ENCODE data around the gene PCDHA1. TPM values are rescaled to one million over a fixed set of nuclear protein-coding genes. Genes with fewer than 3 reads are reported as not detected.
A peak's percentile ranks its signal among the peaks of the same experiment; 100 is the strongest.
"Not testable (repeated sequence)": the region's sequence is repeated elsewhere in the genome, so short reads cannot be mapped to it uniquely, and the experiment has no call there.

Gene PCDHA1
- total RNA-seq, 4 donors from 2014 or later: not detected

DNA sequence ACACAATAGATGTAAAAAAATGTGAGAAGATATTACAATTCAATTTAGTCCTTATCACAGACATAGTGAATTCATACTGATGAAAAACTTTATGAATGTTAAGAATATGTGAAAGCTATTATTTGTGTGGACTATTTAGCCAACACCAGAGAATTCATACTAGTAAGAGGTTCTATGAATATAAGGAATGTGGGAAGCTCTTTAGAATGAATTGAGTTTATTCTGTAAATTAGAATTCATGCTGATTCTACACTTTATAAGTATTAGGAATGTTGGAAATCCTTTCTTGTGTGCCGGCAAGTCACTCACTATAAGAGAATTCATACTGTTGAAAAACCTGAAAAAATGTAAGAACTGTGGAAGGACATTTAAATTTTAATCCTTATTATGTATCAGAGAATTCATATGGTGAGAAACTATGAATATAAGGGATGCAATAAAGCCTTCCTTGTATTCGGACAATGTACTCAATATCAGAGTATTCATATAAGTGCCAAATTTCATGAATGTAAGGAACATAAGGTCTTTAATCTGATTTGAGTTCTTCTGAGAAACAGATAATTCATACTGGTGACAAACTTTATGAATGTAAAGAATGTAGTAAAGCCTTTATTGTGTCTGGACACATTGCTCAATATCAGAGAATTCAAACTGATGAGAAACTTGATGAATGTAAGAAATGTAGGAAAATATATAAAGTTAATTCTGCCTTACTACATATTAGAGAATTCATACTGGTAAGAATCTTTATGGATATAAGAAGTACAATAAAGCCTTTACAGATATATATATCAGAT is 21.6 kb upstream of the PCDHA1 start:
- in situ Hi-C loops (cut with MboI; ENCODE audit: low sequenced_read_pairs in 4 of 4) (no loop called here), intact Hi-C loops (cut with DNase I; ENCODE audit: low total_unique reads) (no loop called here)
- Histone ChIP-seq H3K27me3 (peaks cover 0 to 5% (median 0%) of the 10 kb centered on the region in 3 donors), H3K4me3 (no peak overlapping the region), H3K36me3 (no peaks in the 10 kb centered on the region), H3K4me1 (no peaks in the 10 kb centered on the region), H3K9me3 (peaks cover 13 to 55% (median 18%) of the 10 kb centered on the region in 3 donors), H3K27ac (no peak overlapping the region)
- TF ChIP-seq, protein P1, sequence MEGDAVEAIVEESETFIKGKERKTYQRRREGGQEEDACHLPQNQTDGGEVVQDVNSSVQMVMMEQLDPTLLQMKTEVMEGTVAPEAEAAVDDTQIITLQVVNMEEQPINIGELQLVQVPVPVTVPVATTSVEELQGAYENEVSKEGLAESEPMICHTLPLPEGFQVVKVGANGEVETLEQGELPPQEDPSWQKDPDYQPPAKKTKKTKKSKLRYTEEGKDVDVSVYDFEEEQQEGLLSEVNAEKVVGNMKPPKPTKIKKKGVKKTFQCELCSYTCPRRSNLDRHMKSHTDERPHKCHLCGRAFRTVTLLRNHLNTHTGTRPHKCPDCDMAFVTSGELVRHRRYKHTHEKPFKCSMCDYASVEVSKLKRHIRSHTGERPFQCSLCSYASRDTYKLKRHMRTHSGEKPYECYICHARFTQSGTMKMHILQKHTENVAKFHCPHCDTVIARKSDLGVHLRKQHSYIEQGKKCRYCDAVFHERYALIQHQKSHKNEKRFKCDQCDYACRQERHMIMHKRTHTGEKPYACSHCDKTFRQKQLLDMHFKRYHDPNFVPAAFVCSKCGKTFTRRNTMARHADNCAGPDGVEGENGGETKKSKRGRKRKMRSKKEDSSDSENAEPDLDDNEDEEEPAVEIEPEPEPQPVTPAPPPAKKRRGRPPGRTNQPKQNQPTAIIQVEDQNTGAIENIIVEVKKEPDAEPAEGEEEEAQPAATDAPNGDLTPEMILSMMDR (IDR thresholded peaks at IDR 0.05 in 4 of 5, conservative IDR thresholded peaks at IDR 0.05 in 1 of 5): no peak
- no peak for TF ChIP-seq POLR2A (IDR thresholded peaks at IDR 0.05)
- DNase-seq: no peak
- no peak for ATAC-seq

DNA sequence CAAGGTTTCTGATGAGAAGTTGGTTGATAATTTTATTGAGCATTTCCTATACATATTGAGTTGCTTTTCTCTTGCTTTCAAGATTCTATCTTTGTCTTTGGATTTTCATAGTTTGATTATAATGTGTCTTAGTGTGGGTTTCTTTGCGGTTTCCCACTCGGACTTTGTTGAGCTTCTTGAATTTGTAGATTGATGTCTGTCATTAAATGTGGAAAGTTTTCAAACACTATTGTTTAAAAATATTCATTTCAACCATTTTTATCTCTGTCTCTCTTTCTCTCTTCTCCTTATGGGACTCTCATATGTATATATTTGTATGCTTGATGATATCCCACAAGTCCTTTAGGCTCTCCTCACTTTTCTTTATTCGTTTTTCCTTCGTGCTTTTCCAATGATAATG is 18.5 kb upstream of the PCDHA1 start:
- in situ Hi-C loops (cut with MboI; ENCODE audit: low sequenced_read_pairs in 4 of 4): no loop called here
- TF ChIP-seq, protein P1 (IDR thresholded peaks at IDR 0.05 in 4 of 5, conservative IDR thresholded peaks at IDR 0.05 in 1 of 5): no peak
- no peak for TF ChIP-seq POLR2A (IDR thresholded peaks at IDR 0.05)
- ATAC-seq: no peak

DNA sequence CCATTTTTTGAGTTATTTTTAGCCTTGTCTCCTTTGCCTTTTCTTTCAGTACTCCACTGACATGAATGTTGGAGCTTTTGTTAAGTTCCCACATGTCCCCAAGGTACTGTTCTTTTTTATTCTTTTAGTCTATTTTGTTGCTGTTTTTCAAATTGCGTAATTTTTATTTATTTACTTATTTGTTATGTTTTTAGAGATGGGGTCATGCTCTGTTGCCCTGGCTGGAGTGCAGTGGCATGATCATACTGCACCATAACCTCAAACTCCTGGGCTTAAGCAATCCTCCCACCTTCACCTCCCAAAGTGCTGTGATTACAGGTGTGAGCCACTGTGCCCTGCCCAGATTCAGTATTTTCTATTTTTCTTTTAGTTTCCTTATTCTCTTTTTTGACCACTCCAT is 5.4 kb upstream of the PCDHA1 start:
- H3K4me1 ChIP-seq: no peaks in the 10 kb centered on the region
- in situ Hi-C loops (cut with MboI; ENCODE audit: low sequenced_read_pairs in 4 of 4) (no loop called here), intact Hi-C loops (cut with DNase I; ENCODE audit: low total_unique reads) (no loop called here)
- no peaks in the 10 kb centered on the region for H3K36me3 ChIP-seq
- peaks cover 0 to under 1% (median 0%) of the 10 kb centered on the region in 3 donors for H3K9me3 ChIP-seq
- no peak overlapping the region for H3K27ac ChIP-seq
- no peak for DNase-seq
- peaks cover 0 to under 1% (median 0%) of the 10 kb centered on the region in 3 donors for H3K27me3 ChIP-seq
- no peak overlapping the region for H3K4me3 ChIP-seq
- ATAC-seq: no peak
- TF ChIP-seq POLR2A (IDR thresholded peaks at IDR 0.05): no peak
- TF ChIP-seq, protein P1 (IDR thresholded peaks at IDR 0.05 in 4 of 5, conservative IDR thresholded peaks at IDR 0.05 in 1 of 5): no peak

More for the DNA sequence above, 18.5 kb upstream of the PCDHA1 start:
- no peak for DNase-seq
- intact Hi-C loops (cut with DNase I; ENCODE audit: low total_unique reads): no loop called here
- Histone ChIP-seq H3K36me3 (no peaks in the 10 kb centered on the region), H3K4me1 (no peaks in the 10 kb centered on the region), H3K9me3 (peaks cover 13 to 53% (median 18%) of the 10 kb centered on the region in 3 donors), H3K27me3 (peaks cover 0 to under 1% (median 0%) of the 10 kb centered on the region in 3 donors), H3K27ac (no peak overlapping the region), H3K4me3 (peak overlapping the region in 1 of 4 donors; percentile 2)

DNA sequence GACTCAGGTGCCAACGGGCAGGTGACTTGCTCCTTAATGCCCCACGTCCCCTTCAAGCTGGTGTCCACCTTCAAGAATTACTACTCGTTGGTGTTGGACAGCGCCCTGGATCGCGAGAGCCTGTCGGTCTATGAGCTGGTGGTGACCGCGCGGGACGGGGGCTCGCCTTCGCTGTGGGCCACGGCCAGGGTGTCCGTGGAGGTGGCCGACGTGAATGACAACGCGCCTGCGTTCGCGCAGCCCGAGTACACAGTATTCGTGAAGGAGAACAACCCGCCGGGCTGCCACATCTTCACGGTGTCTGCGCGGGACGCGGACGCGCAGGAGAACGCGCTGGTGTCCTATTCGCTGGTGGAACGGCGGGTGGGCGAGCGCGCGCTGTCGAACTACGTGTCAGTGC is 1.5 kb downstream of the PCDHA1 start:
- H3K4me3 ChIP-seq; H3K36me3 ChIP-seq; DNase-seq; H3K4me1 ChIP-seq; H3K27ac ChIP-seq; ATAC-seq; intact Hi-C loops (cut with DNase I; ENCODE audit: low total_unique reads); in situ Hi-C loops (cut with MboI; ENCODE audit: low sequenced_read_pairs in 4 of 4): not testable (repeated sequence)
- H3K9me3 ChIP-seq: peaks cover 0 to 22% (median 3%) of the 10 kb centered on the region in 3 donors
- H3K27me3 ChIP-seq: peaks cover 0 to 29% (median 9%) of the 10 kb centered on the region in 3 donors

DNA sequence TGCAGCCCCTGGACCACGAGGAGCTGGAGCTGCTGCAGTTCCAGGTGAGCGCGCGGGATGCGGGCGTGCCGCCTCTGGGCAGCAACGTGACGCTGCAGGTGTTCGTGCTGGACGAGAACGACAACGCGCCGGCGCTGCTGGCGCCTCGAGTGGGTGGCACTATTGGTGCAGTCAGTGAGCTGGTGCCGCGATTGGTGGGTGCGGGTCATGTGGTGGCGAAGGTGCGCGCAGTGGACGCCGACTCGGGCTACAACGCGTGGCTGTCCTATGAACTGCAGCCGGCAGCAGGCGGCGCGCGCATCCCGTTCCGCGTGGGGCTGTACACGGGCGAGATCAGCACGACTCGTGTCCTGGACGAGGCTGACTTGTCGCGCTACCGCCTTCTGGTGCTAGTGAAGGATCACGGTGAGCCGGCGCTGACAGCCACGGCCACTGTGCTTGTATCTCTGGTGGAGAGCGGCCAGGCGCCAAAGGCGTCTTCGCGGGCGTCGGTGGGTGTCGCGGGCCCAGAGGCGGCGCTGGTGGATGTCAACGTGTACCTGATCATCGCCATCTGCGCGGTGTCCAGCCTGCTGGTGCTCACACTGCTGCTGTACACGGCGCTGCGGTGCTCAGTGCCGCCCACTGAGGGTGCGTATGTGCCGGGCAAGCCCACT is 2.0 kb downstream of the PCDHA1 start:
- DNase-seq; H3K4me1 ChIP-seq; in situ Hi-C loops (cut with MboI; ENCODE audit: low sequenced_read_pairs in 4 of 4); H3K36me3 ChIP-seq; ATAC-seq; intact Hi-C loops (cut with DNase I; ENCODE audit: low total_unique reads); H3K4me3 ChIP-seq; H3K27ac ChIP-seq: not testable (repeated sequence)
- H3K9me3 ChIP-seq: peaks cover 0 to 22% (median 3%) of the 10 kb centered on the region in 3 donors
- peaks cover 0 to 30% (median 9%) of the 10 kb centered on the region in 3 donors for H3K27me3 ChIP-seq

Data from gastrocnemius medialis (tissue), 4 donors.